ENCODE results near the gene AVL9. TPM values are rescaled to one million over a fixed set of nuclear protein-coding genes. Genes with fewer than 3 reads are reported as not detected.

Gene AVL9
- total and polyA plus RNA-seq, 2 of the 13 experiments (the other 11 are each of a cell fraction or from before 2014, with no cell fraction given) = 29.9 to 48.0 TPM

- TF ChIP-seq MIER3 (CRISPR knock-in tag; IDR thresholded peaks at IDR 0.05; ENCODE audit: borderline replicate concordance) = peak; percentile 84; the same call in 1 of the 2 replicates
- TF ChIP-seq E2F5 (CRISPR knock-in tag; conservative IDR thresholded peaks at IDR 0.05) = peak; percentile 98
- TF ChIP-seq, protein P1, sequence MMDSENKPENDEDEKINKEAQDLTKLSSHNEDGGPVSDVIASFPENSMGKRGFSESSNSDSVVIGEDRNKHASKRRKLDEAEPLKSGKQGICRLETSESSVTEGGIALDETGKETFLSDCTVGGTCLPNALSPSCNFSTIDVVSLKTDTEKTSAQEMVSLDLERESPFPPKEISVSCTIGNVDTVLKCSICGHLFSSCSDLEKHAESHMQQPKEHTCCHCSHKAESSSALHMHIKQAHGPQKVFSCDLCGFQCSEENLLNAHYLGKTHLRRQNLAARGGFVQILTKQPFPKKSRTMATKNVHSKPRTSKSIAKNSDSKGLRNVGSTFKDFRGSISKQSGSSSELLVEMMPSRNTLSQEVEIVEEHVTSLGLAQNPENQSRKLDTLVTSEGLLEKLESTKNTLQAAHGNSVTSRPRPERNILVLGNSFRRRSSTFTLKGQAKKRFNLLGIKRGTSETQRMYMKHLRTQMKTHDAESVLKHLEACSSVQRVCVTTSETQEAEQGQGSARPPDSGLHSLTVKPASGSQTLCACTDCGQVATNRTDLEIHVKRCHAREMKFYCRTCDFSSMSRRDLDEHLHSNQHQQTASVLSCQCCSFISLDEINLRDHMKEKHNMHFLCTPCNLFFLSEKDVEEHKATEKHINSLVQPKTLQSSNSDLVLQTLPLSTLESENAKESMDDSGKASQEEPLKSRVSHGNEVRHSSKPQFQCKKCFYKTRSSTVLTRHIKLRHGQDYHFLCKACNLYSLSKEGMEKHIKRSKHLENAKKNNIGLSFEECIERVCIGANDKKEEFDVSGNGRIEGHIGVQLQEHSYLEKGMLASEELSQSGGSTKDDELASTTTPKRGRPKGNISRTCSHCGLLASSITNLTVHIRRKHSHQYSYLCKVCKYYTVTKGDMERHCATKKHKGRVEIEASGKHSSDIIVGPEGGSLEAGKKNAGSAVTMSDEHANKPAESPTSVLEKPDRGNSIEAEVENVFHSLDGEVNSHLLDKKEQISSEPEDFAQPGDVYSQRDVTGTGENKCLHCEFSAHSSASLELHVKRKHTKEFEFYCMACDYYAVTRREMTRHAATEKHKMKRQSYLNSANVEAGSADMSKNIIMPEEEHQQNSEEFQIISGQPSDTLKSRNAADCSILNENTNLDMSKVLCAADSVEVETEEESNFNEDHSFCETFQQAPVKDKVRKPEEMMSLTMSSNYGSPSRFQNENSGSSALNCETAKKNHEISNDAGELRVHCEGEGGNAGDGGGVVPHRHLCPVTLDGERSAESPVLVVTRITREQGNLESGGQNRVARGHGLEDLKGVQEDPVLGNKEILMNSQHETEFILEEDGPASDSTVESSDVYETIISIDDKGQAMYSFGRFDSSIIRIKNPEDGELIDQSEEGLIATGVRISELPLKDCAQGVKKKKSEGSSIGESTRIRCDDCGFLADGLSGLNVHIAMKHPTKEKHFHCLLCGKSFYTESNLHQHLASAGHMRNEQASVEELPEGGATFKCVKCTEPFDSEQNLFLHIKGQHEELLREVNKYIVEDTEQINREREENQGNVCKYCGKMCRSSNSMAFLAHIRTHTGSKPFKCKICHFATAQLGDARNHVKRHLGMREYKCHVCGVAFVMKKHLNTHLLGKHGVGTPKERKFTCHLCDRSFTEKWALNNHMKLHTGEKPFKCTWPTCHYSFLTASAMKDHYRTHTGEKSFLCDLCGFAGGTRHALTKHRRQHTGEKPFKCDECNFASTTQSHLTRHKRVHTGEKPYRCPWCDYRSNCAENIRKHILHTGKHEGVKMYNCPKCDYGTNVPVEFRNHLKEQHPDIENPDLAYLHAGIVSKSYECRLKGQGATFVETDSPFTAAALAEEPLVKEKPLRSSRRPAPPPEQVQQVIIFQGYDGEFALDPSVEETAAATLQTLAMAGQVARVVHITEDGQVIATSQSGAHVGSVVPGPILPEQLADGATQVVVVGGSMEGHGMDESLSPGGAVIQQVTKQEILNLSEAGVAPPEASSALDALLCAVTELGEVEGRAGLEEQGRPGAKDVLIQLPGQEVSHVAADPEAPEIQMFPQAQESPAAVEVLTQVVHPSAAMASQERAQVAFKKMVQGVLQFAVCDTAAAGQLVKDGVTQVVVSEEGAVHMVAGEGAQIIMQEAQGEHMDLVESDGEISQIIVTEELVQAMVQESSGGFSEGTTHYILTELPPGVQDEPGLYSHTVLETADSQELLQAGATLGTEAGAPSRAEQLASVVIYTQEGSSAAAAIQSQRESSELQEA (CRISPR knock-in tag; IDR thresholded peaks at IDR 0.05; ENCODE audit: not compliant biosample characterization) = no peak
- TF ChIP-seq SIN3B (IDR thresholded peaks at IDR 0.05; ENCODE audit: low read length) = peak; percentile 95
- TF ChIP-seq, protein P2, sequence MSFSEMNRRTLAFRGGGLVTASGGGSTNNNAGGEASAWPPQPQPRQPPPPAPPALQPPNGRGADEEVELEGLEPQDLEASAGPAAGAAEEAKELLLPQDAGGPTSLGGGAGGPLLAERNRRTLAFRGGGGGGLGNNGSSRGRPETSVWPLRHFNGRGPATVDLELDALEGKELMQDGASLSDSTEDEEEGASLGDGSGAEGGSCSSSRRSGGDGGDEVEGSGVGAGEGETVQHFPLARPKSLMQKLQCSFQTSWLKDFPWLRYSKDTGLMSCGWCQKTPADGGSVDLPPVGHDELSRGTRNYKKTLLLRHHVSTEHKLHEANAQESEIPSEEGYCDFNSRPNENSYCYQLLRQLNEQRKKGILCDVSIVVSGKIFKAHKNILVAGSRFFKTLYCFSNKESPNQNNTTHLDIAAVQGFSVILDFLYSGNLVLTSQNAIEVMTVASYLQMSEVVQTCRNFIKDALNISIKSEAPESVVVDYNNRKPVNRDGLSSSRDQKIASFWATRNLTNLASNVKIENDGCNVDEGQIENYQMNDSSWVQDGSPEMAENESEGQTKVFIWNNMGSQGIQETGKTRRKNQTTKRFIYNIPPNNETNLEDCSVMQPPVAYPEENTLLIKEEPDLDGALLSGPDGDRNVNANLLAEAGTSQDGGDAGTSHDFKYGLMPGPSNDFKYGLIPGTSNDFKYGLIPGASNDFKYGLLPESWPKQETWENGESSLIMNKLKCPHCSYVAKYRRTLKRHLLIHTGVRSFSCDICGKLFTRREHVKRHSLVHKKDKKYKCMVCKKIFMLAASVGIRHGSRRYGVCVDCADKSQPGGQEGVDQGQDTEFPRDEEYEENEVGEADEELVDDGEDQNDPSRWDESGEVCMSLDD (CRISPR knock-in tag; IDR thresholded peaks at IDR 0.05; ENCODE audit: borderline replicate concordance) = peak; percentile 65; the same call in 1 of the 2 replicates
- TF ChIP-seq NR2F2 (IDR thresholded peaks at IDR 0.05; ENCODE audit: borderline replicate concordance, low read depth) = no peak
- TF ChIP-seq HOXA3 (CRISPR knock-in tag; IDR thresholded peaks at IDR 0.05) = peak; percentile 97
- TF ChIP-seq, protein P3, sequence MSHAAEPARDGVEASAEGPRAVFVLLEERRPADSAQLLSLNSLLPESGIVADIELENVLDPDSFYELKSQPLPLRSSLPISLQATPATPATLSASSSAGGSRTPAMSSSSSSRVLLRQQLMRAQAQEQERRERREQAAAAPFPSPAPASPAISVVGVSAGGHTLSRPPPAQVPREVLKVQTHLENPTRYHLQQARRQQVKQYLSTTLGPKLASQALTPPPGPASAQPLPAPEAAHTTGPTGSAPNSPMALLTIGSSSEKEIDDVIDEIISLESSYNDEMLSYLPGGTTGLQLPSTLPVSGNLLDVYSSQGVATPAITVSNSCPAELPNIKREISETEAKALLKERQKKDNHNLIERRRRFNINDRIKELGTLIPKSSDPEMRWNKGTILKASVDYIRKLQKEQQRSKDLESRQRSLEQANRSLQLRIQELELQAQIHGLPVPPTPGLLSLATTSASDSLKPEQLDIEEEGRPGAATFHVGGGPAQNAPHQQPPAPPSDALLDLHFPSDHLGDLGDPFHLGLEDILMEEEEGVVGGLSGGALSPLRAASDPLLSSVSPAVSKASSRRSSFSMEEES (CRISPR knock-in tag; IDR thresholded peaks at IDR 0.05) = peak; percentile 73; the same call in 1 of the 2 replicates
- TF ChIP-seq PLRG1 (conservative IDR thresholded peaks at IDR 0.05) = no peak
- TF ChIP-seq NONO (IDR thresholded peaks at IDR 0.05) = no peak
- peak; percentile 76; the same call in 1 of the 2 replicates for TF ChIP-seq NONO (CRISPR knock-in tag; conservative IDR thresholded peaks at IDR 0.05)
- peak; percentile 61; the same call in 1 of the 2 replicates for TF ChIP-seq BRCA1 (CRISPR knock-in tag; IDR thresholded peaks at IDR 0.05)
- no peak for TF ChIP-seq HMGA1 (CRISPR knock-in tag; conservative IDR thresholded peaks at IDR 0.05)
- TF ChIP-seq, protein P4, sequence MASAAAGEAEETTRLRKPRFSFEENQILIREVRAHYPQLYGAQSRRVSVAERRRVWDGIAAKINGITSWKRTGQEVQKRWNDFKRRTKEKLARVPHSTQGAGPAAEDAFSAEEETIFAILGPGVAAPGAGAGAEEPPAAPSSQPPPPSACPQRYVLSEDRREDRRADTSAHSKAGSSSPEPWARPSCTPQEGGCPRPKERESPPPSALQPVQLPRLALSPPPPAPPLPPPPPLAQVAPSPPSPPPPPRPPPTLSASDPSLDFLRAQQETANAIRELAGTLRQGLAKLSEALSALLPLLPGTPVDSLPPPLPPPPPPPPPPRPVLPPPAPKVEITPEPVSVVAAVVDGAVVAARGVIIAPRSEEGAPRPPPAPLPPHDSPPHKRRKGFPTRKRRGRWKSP (CRISPR knock-in tag; IDR thresholded peaks at IDR 0.05) = peak; percentile 75
- peak; percentile 54; the same call in 1 of the 2 replicates for TF ChIP-seq HMG20B (CRISPR knock-in tag; conservative IDR thresholded peaks at IDR 0.05)
Measured at GRCh38 chr7:32490127-32490796, 5.0 kb upstream of the AVL9 start, which contains the start of gene LSM5 (continued).

All from HepG2 (cell line).